ENCODE data around the gene HOXB4. TPM values are rescaled to one million over a fixed set of nuclear protein-coding genes. Genes with fewer than 3 reads are reported as not detected.
A peak's percentile ranks its signal among the peaks of the same experiment; 100 is the strongest.

Gene HOXB4
- total and polyA plus RNA-seq, 2 of the 4 experiments (the other 2 are of a cell fraction), result 2.0 to 8.5 TPM

DNA sequence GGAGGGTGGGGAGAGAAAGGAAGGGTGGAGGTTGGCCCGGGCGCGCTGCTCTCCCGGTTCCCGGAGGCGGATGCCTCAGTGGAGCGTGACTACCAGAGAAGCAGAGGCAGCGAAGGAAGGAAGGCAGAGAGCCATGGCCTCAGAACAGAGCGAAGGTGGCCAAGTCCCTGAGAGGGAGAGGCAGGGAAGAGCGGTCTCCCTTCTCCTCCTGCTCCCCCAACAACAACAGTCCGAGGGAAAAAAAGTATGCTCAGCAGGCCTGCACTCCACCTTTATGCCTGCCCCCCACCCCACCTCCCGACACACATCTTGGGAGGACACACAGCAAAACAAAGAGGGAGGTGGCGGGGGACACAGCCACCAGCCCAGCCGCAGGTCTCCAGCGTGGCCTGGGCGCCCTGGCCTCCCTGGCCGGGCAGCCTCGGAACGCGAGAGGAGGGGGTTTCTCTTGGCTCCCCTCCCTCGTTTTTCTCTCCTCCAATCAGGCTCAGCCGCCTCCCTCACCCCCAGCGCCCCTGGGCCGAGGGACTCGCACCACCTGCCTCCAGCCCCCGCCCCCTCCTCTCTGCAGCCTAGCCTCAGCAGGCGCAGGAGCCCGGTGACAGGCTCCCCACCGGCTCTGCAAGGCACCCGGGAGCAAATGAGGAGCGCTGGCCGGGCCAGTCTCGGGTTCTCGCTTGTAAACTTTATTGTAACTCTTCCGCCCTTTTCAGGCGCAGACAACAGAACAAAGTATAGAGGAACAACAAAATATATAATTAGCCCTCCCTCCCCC, 33.7 kb upstream of the HOXB4 start (continued):
- TF ChIP-seq MXI1 (IDR thresholded peaks at IDR 0.05; ENCODE audit: borderline replicate concordance, low read depth, low read length), result no peak

DNA sequence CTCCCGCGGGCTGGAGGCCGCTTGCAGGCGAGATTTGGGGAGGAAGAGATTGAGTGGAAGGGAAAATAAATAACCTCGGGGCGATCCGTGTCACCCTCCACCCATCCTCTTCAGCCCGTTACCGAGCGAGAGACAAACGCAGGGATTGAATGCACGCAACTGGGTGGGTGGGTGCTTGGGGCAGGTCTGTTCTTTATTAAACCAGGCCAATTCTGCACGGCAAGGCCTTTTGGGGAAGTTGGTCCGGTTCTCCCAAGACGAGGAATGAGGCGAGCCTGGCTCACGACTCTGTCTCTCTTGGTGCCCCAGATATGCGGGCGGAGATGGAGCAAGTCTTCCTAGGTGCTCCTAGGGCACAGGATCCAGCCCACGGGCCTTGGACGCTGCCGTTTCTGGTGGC, 33.1 kb upstream of the HOXB4 start:
- Histone ChIP-seq H3K14ac (replicated peaks; ENCODE audit: low read depth, low read length) (peak overlapping the region; percentile 69), H3K27me3 (ENCODE audit: control insufficient read depth, insufficient read depth, low read length) (peaks cover 11% of the 10 kb centered on the region), H3K4me3 (ENCODE audit: insufficient read depth, low read depth, low read length) (peak overlapping the region; percentile 61), H3K4me1 (ENCODE audit: control insufficient read depth, insufficient read depth, low read length) (peaks cover 14% of the 10 kb centered on the region), H3K9me3 (ENCODE audit: control insufficient read depth, insufficient read depth, low read length) (no peaks in the 10 kb centered on the region), H3K27ac (ENCODE audit: insufficient read depth, low read length) (peak overlapping the region; percentile 93), H3K9me1 (ENCODE audit: insufficient read depth, low read length) (0 out of 2 replicates have a peak, but pooled peaks cover 3% of the 10 kb centered on the region), H4K91ac (ENCODE audit: insufficient read depth, low read depth, low read length) (peak overlapping the region; percentile 67), H3K23ac (ENCODE audit: low read depth, low read length) (peak overlapping the region; percentile 87), H2BK120ac (ENCODE audit: low read depth, low read length) (peak overlapping the region; percentile 77), H2BK15ac (ENCODE audit: low read depth, low read length) (peak overlapping the region; percentile 52; the same call in 1 of the 3 replicates), H2AFZ (replicated peaks; ENCODE audit: low read length, poor library complexity) (peak overlapping the region; percentile 94), H3K9ac (ENCODE audit: low read depth, low read length) (peak overlapping the region; percentile 97), H2AK5ac (ENCODE audit: low read depth, low read length) (no peak overlapping the region; the same call in 1 of the 2 replicates), H3K79me1 (ENCODE audit: low read depth in 1 of 2, low read length in 2 of 2) (peaks cover 9 to 40% of the 10 kb centered on the region in 2 experiments; a peak in 3 of 4 replicates), H3K18ac (ENCODE audit: low read depth, low read length) (peak overlapping the region; percentile 53), H4K20me1 (ENCODE audit: insufficient read depth, low read length) (no peaks in the 10 kb centered on the region), H2BK20ac (ENCODE audit: low read depth, low read length) (0 out of 2 replicates have a peak overlapping the region, but pooled peaks have one; percentile 42), H3K4me2 (ENCODE audit: low read depth, low read length) (peak overlapping the region; percentile 91), H4K5ac (ENCODE audit: low read depth, low read length) (peak overlapping the region; percentile 51), H3K36me3 (ENCODE audit: control insufficient read depth, insufficient read depth, low read length) (peaks cover 7% of the 10 kb centered on the region), H2AK9ac (replicated peaks; ENCODE audit: low read depth, low read length, poor library complexity) (peak overlapping the region; percentile 56), H3K4ac (ENCODE audit: low read depth, low read length) (peak overlapping the region; percentile 82), H4K8ac (ENCODE audit: low read depth in 2 of 2, low read length in 2 of 2) (peak overlapping the region; percentile 93 to 95), H2BK5ac (ENCODE audit: low read depth, low read length, poor library complexity, severe bottlenecking) (peak overlapping the region; percentile 87), H3K56ac (ENCODE audit: extremely low read depth, insufficient read depth, low read length) (peak overlapping the region; percentile 76; the same call in 1 of the 2 replicates)
- no peak for TF ChIP-seq MAZ (IDR thresholded peaks at IDR 0.05; ENCODE audit: borderline replicate concordance, low read depth, low read length)
- no peak for TF ChIP-seq CEBPB (IDR thresholded peaks at IDR 0.05; ENCODE audit: low read depth, low read length)
- no peak for TF ChIP-seq RFX5 (IDR thresholded peaks at IDR 0.05; ENCODE audit: low read depth, low read length)
- no peak for TF ChIP-seq BHLHE40 (IDR thresholded peaks at IDR 0.05; ENCODE audit: low read depth, low read length)
- no peak for TF ChIP-seq NFE2L2 (IDR thresholded peaks at IDR 0.05; ENCODE audit: low read depth, low read length)
- no peak for TF ChIP-seq FOS (IDR thresholded peaks at IDR 0.05; ENCODE audit: low read depth, low read length)
- intact Hi-C loops (cut with micrococcal nuclease), result no loop called here
- dilution Hi-C loops (cut with HindIII; ENCODE audit: low sequenced_read_pairs, unreplicated experiment), result no loop called here
- no CpG with 5 or more reads among the region's 22 CpGs for WGBS, 2 experiments (ENCODE audit: extremely low coverage in 2 of 2, insufficient read length in 1 of 2)
- ATAC-seq (ENCODE audit: low read depth), result peak; percentile 2
- CTCF ChIA-PET, result no interaction called here
- in situ Hi-C loops (cut with MboI; ENCODE audit: low sequenced_read_pairs), result no loop called here
- POLR2A ChIA-PET (ENCODE audit: unreplicated experiment), result no interaction called here
- peak; percentile 43 for DNase-seq
- BruUV-seq (replicated peaks), result no TSS peak
